22Rv1 (cell line): ENCODE results near the gene PODNL1.

Experiments used
- H3K27ac ChIP-seq: fragments of 450-650 bp; 2 replicates; pipeline ENCODE4 v1.5.1; 2017
- ZFX ChIP-seq: fragments of 450-650 bp; IDR thresholded peaks from 2 replicates; pipeline ENCODE4 v1.6.1; 2017; ENCODE audit warnings: antibody characterized with exemption, borderline replicate concordance
- TF ChIP-seq, protein P1 (sequence below): fragments of 450-650 bp; IDR thresholded peaks from 2 replicates; pipeline ENCODE4 v1.5.1; 2017; ENCODE audit warnings: mild to moderate bottlenecking

Gene PODNL1

DNA sequence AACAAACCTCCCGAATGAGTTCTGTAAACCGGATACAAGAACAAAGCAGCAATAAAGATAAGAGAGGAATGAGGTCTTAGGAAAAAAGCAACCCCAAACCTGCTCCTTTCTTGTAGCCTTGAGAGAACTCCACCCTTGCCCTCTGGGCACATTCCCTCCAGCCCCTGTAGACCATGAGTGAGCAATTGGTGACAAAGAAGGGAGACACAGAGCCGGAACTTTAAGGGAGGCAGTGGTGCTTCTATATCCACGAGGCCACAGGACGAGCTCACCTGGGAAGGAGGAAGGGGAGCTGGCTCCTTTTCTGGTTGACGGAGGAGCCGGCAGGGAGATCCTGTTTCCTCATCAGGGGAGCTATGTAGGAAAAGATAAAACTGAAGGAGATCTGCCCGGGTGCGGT is 45.3 kb downstream of the PODNL1 start:
- H3K27ac ChIP-seq = no peak overlapping the region
- no peak for TF ChIP-seq ZFX
- TF ChIP-seq, protein P1, sequence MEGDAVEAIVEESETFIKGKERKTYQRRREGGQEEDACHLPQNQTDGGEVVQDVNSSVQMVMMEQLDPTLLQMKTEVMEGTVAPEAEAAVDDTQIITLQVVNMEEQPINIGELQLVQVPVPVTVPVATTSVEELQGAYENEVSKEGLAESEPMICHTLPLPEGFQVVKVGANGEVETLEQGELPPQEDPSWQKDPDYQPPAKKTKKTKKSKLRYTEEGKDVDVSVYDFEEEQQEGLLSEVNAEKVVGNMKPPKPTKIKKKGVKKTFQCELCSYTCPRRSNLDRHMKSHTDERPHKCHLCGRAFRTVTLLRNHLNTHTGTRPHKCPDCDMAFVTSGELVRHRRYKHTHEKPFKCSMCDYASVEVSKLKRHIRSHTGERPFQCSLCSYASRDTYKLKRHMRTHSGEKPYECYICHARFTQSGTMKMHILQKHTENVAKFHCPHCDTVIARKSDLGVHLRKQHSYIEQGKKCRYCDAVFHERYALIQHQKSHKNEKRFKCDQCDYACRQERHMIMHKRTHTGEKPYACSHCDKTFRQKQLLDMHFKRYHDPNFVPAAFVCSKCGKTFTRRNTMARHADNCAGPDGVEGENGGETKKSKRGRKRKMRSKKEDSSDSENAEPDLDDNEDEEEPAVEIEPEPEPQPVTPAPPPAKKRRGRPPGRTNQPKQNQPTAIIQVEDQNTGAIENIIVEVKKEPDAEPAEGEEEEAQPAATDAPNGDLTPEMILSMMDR = no peak

DNA sequence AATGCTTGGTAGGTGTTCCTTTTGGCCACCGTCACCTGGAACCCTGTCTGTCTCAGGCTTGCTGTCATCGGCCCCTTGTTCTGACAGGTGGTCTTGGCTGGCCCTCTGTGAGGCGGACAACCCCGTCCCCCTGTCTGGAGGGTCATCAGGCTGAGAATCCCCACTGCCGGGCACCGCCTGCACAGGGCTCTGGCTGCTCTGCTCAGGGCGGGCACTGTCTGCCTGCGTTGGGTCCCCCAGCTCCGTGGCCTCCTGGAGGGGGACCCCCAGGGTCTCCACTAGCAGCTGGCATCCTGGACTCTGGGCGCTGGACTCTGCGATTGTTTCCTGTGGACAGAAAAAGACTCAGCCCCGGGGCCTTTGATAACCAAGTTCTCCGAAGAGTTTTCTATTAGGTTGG is 48.1 kb downstream of the PODNL1 start:
- no peak for TF ChIP-seq ZFX
- TF ChIP-seq, protein P1 = no peak
- no peak overlapping the region for H3K27ac ChIP-seq

DNA sequence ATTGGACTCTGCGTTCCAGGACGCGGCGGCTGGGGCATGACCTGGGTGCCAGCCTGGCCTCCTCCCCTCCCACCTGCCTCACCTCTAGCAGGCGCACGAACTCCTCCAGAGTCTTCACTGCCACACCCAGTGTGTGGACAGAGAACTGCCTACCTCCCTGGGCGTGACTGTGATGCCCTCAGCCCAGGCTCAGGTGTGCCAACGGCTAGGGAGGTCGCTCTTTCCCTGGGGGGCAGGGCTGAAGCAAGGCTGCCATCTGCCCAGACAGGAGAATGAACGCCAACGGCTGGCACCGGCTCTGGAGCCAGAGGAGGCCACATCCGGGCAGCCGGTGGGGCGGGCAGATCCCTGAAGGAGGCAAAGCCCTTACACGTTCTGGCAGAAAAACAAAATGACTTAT is 49.9 kb downstream of the PODNL1 start:
- no peak overlapping the region for H3K27ac ChIP-seq
- TF ChIP-seq, protein P1 = no peak
- no peak for TF ChIP-seq ZFX

DNA sequence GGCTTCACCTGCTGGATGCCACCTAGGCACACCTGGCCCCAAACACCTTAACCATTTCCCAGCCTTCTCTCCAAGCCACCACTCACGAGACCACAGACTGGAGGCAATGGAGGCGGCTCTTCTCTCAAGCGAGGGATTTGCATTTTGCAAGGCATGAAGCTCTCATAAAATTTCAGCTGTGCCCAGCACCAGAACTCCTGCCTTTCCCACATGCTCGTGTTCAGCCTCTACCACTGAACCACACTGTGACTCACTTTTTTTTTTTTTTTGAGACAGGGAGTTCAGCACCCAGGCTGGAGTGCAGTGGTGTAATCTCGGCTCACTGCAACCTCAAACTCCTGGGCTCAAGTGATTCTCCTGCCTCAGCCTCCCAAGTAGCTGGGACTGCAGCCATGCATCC is 50.7 kb downstream of the PODNL1 start:
- TF ChIP-seq ZFX = no peak
- TF ChIP-seq, protein P1 = no peak
- H3K27ac ChIP-seq = no peak overlapping the region

DNA sequence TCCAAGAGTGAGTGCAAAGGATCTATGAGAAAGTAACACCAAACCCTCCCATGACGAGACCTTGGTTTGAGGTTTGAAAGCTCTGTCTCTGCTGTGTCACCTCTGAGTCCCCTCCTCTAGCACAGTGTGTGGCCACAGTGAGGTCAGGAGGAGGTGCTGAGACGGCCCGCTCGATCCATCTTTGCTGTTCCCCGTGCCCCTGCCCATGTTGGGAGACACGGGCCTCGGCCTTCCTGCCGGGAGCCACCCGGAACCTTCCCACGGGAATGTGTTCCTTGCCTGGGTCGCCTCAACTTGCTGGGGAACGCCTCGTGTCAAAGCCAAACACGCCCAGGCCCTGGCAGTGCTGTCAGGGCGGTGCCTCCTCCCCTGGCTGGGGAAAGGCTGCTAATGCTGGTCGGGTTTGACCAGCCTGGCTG is 51.2 kb downstream of the PODNL1 start:
- no peak for TF ChIP-seq ZFX
- TF ChIP-seq, protein P1 = no peak
- H3K27ac ChIP-seq = no peak overlapping the region

DNA sequence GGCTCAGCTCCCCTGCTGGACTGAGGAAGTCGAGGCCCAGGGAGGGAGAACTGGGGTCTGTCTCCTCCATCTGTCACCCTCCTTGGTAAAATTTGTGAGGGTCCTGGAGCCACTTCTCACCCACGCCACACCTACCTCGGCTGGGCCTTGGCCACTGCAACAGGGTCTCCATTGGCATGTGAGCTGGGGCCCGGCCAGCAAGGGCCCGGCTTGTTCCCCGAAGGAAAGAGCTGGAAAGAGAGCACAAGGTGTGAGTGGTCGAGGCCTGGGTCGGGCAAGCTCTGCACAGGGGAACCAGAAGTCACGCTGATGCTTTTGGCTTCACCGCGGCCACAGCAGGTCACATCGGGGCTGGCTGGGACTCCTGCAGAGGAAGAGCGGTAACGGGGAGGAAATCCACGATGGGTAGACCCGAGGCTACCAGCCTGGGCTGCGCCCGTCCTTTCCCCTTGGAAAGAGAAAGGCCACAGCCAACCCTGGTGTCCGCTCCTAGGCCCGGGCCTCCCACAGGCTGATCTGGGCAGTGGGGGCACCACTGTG is 52.3 kb downstream of the PODNL1 start:
- H3K27ac ChIP-seq = no peak overlapping the region
- TF ChIP-seq ZFX = no peak
- TF ChIP-seq, protein P1 = no peak

DNA sequence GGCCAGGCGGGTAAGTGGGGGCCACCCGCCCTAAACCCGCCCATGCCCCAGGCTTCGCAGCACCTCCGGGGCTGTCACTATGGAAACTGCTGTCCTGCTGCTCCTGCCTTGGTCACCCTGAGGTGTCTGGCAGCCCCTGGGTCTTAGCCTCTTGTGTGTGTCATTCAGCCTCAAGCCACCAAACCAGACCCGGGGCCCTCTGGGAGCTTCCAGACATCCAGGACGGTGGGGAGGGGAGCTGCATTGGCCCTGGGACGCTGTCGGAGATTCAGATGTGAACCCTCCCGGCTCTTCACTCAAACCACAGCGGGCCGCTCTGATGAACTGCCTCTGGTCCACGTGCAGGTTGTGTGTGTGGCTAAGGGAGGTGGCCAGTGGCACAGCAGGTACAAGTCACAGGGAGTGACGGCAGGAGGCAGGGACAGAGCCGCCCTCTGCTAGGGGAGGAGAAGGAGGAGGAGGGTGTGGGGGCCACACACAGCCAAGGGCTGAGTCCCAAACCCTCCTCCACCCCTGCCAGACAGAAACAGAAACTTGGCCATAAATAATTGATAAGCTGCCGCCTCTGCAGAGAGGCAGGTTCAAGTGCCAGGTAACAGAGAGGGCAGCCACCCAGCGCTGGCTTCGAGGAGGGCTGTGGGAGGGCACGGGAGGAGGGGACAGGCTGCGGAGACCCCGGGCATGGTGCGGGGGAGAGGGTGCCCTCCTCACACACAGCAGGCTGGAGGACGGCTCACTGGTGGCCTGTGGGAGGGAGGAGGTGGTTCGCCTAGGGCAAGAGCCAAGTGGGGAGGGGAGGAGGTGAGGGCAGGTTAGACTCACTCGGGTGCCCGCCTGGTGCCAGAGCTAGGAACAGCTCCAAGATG is 53.3 kb downstream of the PODNL1 start:
- TF ChIP-seq ZFX = no peak
- TF ChIP-seq, protein P1 = no peak
- H3K27ac ChIP-seq = no peak overlapping the region
